ENCODE results near the gene RNF157. TPM values are rescaled to one million over a fixed set of nuclear protein-coding genes. Genes with fewer than 3 reads are reported as not detected.

The RNF157 gene
- total and polyA plus RNA-seq, 2 experiments from 2014 or later, result 11.0 to 15.0 TPM

GRCh38 chr17:76157759-76158158 is 82.5 kb downstream of the RNF157 start:
- no peak overlapping the region for H3K27ac ChIP-seq
- no peak for DNase-seq (ENCODE audit: low read depth in 1 of 2, low spot score in 1 of 2)
- no peak for TF ChIP-seq CTCF (IDR thresholded peaks at IDR 0.05; ENCODE audit: low read depth, low read length)
- no peaks in the 10 kb centered on the region for H3K27me3 ChIP-seq
- H3K4me1 ChIP-seq (ENCODE audit: low read depth), result peaks cover 19% of the 10 kb centered on the region
- H3K4me3 ChIP-seq, result no peak overlapping the region
- H3K36me3 ChIP-seq, result no peaks in the 10 kb centered on the region
- no peaks in the 10 kb centered on the region for H3K9me3 ChIP-seq (ENCODE audit: low read depth)

- Histone ChIP-seq H3K36me3 (no peaks in the 10 kb centered on the region), H3K27me3 (no peaks in the 10 kb centered on the region), H3K9me3 (ENCODE audit: low read depth) (no peaks in the 10 kb centered on the region), H3K4me1 (ENCODE audit: low read depth) (peaks cover 9% of the 10 kb centered on the region), H3K27ac (no peak overlapping the region), H3K4me3 (no peak overlapping the region)
- no peak for DNase-seq (ENCODE audit: low read depth in 1 of 2, low spot score in 1 of 2)
- no peak for TF ChIP-seq CTCF (IDR thresholded peaks at IDR 0.05; ENCODE audit: low read depth, low read length)
Observed at GRCh38 chr17:76156662-76156991, 83.7 kb downstream of the RNF157 start.

GRCh38 chr17:76155988-76156661 is 84.2 kb downstream of the RNF157 start:
- Histone ChIP-seq H3K9me3 (ENCODE audit: low read depth) (no peaks in the 10 kb centered on the region), H3K4me1 (ENCODE audit: low read depth) (peaks cover 4% of the 10 kb centered on the region), H3K27me3 (no peaks in the 10 kb centered on the region), H3K27ac (no peak overlapping the region), H3K4me3 (no peak overlapping the region), H3K36me3 (no peaks in the 10 kb centered on the region)
- no peak for DNase-seq (ENCODE audit: low read depth in 1 of 2, low spot score in 1 of 2)
- TF ChIP-seq CTCF (IDR thresholded peaks at IDR 0.05; ENCODE audit: low read depth, low read length), result no peak

GRCh38 chr17:76154936-76155845 is 85.1 kb downstream of the RNF157 start:
- H3K36me3 ChIP-seq, result no peaks in the 10 kb centered on the region
- H3K4me3 ChIP-seq, result no peak overlapping the region
- no peaks in the 10 kb centered on the region for H3K27me3 ChIP-seq
- no peaks in the 10 kb centered on the region for H3K9me3 ChIP-seq (ENCODE audit: low read depth)
- no peaks in the 10 kb centered on the region for H3K4me1 ChIP-seq (ENCODE audit: low read depth)
- no peak for DNase-seq (ENCODE audit: low read depth in 1 of 2, low spot score in 1 of 2)
- H3K27ac ChIP-seq, result no peak overlapping the region
- no peak for TF ChIP-seq CTCF (IDR thresholded peaks at IDR 0.05; ENCODE audit: low read depth, low read length)

GRCh38 chr17:76154292-76154691 is 86.0 kb downstream of the RNF157 start:
- Histone ChIP-seq H3K4me1 (ENCODE audit: low read depth) (no peaks in the 10 kb centered on the region), H3K9me3 (ENCODE audit: low read depth) (no peaks in the 10 kb centered on the region), H3K27me3 (no peaks in the 10 kb centered on the region), H3K4me3 (no peak overlapping the region), H3K27ac (no peak overlapping the region), H3K36me3 (no peaks in the 10 kb centered on the region)
- TF ChIP-seq CTCF (IDR thresholded peaks at IDR 0.05; ENCODE audit: low read depth, low read length), result no peak
- no peak for DNase-seq (ENCODE audit: low read depth in 1 of 2, low spot score in 1 of 2)
